GM18505 (cell line): ENCODE results near the gene CHST8.
"Not testable (repeated sequence)": the region's sequence is repeated elsewhere in the genome, so short reads cannot be mapped to it uniquely, and the experiment has no call there.

ENCODE experiments used
- ATAC-seq: cut with Tn5 transposase; IDR thresholded peaks from one replicate; pipeline ENCODE4 v1.9.1; 2021; ENCODE audit not compliant: unreplicated experiment
- POLR2A ChIP-seq: IDR thresholded peaks from 4 replicates; pipeline ENCODE4 v1.6.1; 2011; ENCODE audit warnings: borderline replicate concordance; ENCODE audit not compliant: insufficient read depth, insufficient read length; ENCODE audit errors: extremely low read depth

The CHST8 gene

GRCh38 chr19:33621811-33622504, at the start of gene CHST8:
TSS of gene CHST8 (plus strand) at chr19:33621953. CDS start at chr19:33689262, 67,309 bp downstream.
- ATAC-seq, result no peak
- TF ChIP-seq POLR2A, result no peak

GRCh38 chr19:33572929-33573328, 48.8 kb upstream of the CHST8 start:
- ATAC-seq, result no peak
- TF ChIP-seq POLR2A, result no peak

- no peak for ATAC-seq
- TF ChIP-seq POLR2A, result no peak
These were observed 46.9 kb upstream of the CHST8 start for GRCh38 chr19:33574824-33575223.

GRCh38 chr19:33578697-33579096, 43.1 kb upstream of the CHST8 start:
- no peak for TF ChIP-seq POLR2A
- no peak for ATAC-seq

- no peak for ATAC-seq
- no peak for TF ChIP-seq POLR2A
These were observed 41.6 kb upstream of the CHST8 start for GRCh38 chr19:33580026-33580644.

- no peak for ATAC-seq
- no peak for TF ChIP-seq POLR2A
These were observed 41.1 kb upstream of the CHST8 start for GRCh38 chr19:33580645-33581037.

- TF ChIP-seq POLR2A, result no peak
- ATAC-seq, result no peak
These were observed 38.8 kb upstream of the CHST8 start for GRCh38 chr19:33582914-33583313.

- TF ChIP-seq POLR2A, result no peak
- ATAC-seq, result no peak
These were observed 34.6 kb upstream of the CHST8 start for GRCh38 chr19:33587150-33587549.

- TF ChIP-seq POLR2A, result no peak
- no peak for ATAC-seq
These were observed 31.5 kb upstream of the CHST8 start for GRCh38 chr19:33590224-33590623.

GRCh38 chr19:33595783-33596182, 26.0 kb upstream of the CHST8 start:
- ATAC-seq, result no peak

GRCh38 chr19:33601583-33601982, 20.2 kb upstream of the CHST8 start:
- no peak for TF ChIP-seq POLR2A
- no peak for ATAC-seq

More at GRCh38 chr19:33595783-33596182, 26.0 kb upstream of the CHST8 start:
- no peak for TF ChIP-seq POLR2A

- TF ChIP-seq POLR2A, result no peak
- ATAC-seq, result no peak
These were observed 19.1 kb upstream of the CHST8 start for GRCh38 chr19:33602576-33603204.

- no peak for TF ChIP-seq POLR2A
- no peak for ATAC-seq
These were observed 18.4 kb upstream of the CHST8 start for GRCh38 chr19:33603377-33603776.

GRCh38 chr19:33604651-33605050, 17.1 kb upstream of the CHST8 start:
- no peak for TF ChIP-seq POLR2A
- no peak for ATAC-seq

GRCh38 chr19:33605803-33606295, 15.9 kb upstream of the CHST8 start:
- ATAC-seq, result not testable (repeated sequence)
